IPS DF 19.7 (cell line): ENCODE measurements around the gene PITPNC1.

Source experiments
- DNase-seq: peaks from one replicate; pipeline ENCODE4 v3.0.0-alpha.2; 2013; ENCODE audit warnings: low read depth, low spot score

The PITPNC1 gene

GRCh38 chr17:67434061-67434525 is 57.0 kb downstream of the PITPNC1 start:
- no peak for DNase-seq

GRCh38 chr17:67435122-67435521 is 58.0 kb downstream of the PITPNC1 start:
- DNase-seq, result no peak

- DNase-seq, result no peak
Measured at GRCh38 chr17:67435786-67436185, 58.7 kb downstream of the PITPNC1 start.

GRCh38 chr17:67436233-67436632 is 59.2 kb downstream of the PITPNC1 start:
- no peak for DNase-seq

- no peak for DNase-seq
Measured at GRCh38 chr17:67438667-67439066, 61.6 kb downstream of the PITPNC1 start.

- DNase-seq, result no peak
Measured at GRCh38 chr17:67439269-67439668, 62.2 kb downstream of the PITPNC1 start.

- DNase-seq, result no peak
Measured at GRCh38 chr17:67440277-67441051, 63.4 kb downstream of the PITPNC1 start.

GRCh38 chr17:67441052-67441895 is 64.2 kb downstream of the PITPNC1 start:
- DNase-seq, result no peak

- DNase-seq, result no peak
Measured at GRCh38 chr17:67441896-67442219, 64.8 kb downstream of the PITPNC1 start.

- DNase-seq, result no peak
Measured at GRCh38 chr17:67442787-67443624, 65.9 kb downstream of the PITPNC1 start.

- no peak for DNase-seq
Measured at GRCh38 chr17:67443931-67444595, 67.0 kb downstream of the PITPNC1 start.

GRCh38 chr17:67448449-67448848 is 71.4 kb downstream of the PITPNC1 start:
- DNase-seq, result no peak

GRCh38 chr17:67449065-67449464 is 72.0 kb downstream of the PITPNC1 start:
- DNase-seq, result no peak

GRCh38 chr17:67449845-67450755 is 73.0 kb downstream of the PITPNC1 start:
- no peak for DNase-seq

GRCh38 chr17:67452681-67453554 is 75.8 kb downstream of the PITPNC1 start:
- DNase-seq, result no peak

- no peak for DNase-seq
Measured at GRCh38 chr17:67456103-67456502, 79.0 kb downstream of the PITPNC1 start.

GRCh38 chr17:67456889-67457288 is 79.8 kb downstream of the PITPNC1 start:
- no peak for DNase-seq

GRCh38 chr17:67458203-67458602 is 81.1 kb downstream of the PITPNC1 start:
- DNase-seq, result no peak

- DNase-seq, result no peak
Measured at GRCh38 chr17:67459985-67460384, 82.9 kb downstream of the PITPNC1 start.
